RWPE1 (cell line): Measurements from ENCODE around the gene ABCC11.

Experiments used
- CTCF ChIA-PET: fragments of 350-600 bp; sonication (Branson Sonifier 250); formaldehyde crosslinking; extraction: SDS; loops from one replicate; lab custom pipeline; 2021; lab: Yijun Ruan, JAX
- POLR2A ChIA-PET: fragments of 400-600 bp; formaldehyde crosslinking; extraction: SDS; loops from one replicate; lab custom pipeline; 2020; ENCODE audit warnings: antibody characterized with exemption; ENCODE audit not compliant: low non-redundant PET; lab: Yijun Ruan, JAX
- DNase-seq: peaks from one replicate; pipeline ENCODE4 v3.0.0; 2012; ENCODE audit warnings: low spot score
- H3K27ac ChIP-seq: fragments of 450-650 bp; 2 replicates; pipeline ENCODE4 v1.5.1; 2017
- TF ChIP-seq, protein P1 (sequence below): fragments of 450-650 bp; conservative IDR thresholded peaks from 2 replicates; pipeline ENCODE4 v1.5.1; 2017; ENCODE audit warnings: low read depth, mild to moderate bottlenecking

Gene ABCC11

DNA sequence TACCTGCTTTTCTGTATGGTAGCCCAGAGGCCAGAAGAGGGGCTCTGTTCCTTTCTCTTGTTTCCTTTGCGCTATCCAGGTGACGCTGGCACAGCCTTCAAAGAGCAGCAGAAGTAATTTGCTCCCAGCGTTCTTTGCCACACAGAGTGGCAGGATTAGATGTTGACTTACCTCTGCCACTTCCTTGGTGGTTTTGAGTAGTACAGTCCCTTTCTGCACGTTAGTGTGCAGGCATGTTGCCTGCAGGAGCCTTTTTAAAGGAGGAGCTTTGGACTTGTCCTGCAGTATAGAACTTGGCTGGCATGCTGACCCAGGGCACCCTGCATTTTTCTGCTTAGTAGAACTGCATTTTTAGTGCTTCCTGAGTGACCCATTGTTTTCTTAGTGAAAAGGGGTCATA, at the start of gene ABCC11:
Gene ABCC11 (minus strand): TSS at position 229 of the 400 bp plus-strand sequence. CDS start 15,618 bp downstream, outside the sequence.
- H3K27ac ChIP-seq, result no peak within 1 kb of the TSS
- POLR2A ChIA-PET, result no interaction called here
- CTCF ChIA-PET, result interaction anchor here (0.6 to 0.7 kb wide), 2 partner anchors 170 to 376 kb away, joined by 3 to 4 read pairs; no protein-coding TSS in a partner anchor
- no peak for DNase-seq
- TF ChIP-seq, protein P1, sequence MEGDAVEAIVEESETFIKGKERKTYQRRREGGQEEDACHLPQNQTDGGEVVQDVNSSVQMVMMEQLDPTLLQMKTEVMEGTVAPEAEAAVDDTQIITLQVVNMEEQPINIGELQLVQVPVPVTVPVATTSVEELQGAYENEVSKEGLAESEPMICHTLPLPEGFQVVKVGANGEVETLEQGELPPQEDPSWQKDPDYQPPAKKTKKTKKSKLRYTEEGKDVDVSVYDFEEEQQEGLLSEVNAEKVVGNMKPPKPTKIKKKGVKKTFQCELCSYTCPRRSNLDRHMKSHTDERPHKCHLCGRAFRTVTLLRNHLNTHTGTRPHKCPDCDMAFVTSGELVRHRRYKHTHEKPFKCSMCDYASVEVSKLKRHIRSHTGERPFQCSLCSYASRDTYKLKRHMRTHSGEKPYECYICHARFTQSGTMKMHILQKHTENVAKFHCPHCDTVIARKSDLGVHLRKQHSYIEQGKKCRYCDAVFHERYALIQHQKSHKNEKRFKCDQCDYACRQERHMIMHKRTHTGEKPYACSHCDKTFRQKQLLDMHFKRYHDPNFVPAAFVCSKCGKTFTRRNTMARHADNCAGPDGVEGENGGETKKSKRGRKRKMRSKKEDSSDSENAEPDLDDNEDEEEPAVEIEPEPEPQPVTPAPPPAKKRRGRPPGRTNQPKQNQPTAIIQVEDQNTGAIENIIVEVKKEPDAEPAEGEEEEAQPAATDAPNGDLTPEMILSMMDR, result no peak

DNA sequence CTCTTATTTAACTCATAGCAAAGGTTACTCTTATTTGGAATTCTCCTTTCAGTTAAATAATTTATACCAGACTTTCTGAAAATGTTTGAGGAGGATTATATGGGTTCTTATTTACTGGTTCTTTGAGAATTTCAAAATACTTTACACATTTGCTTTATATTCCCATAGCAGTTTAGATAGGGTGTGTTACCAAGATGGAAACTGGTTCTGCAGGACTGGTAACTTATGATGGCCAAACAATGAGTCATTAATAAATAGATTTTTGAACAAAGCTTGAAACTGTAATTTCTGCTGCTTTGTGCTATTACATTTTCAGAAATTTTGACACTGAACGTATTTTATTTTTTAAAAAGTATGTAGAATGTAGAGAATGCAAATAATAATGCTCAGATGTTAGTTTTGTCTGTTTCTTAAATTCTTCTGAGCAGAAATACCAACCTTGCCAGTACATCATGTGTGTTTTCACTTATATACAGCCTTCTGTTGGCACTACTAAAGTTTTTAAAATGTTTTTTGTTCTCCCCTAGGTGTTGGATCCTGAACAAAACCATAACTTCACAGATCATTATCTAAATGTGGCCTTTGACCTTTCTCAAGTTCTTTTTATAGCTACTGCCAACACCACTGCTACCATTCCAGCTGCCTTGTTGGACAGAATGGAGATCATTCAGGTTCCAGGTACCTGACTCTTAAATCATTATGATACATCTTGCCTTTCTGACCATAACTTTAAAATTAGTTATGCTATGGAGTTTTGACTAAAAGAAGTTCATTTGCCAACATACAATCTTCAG, 48.3 kb upstream of the ABCC11 start:
- ChIA-PET CTCF (no interaction called here), POLR2A (no interaction called here)
- TF ChIP-seq, protein P1, result no peak
- DNase-seq, result peak; percentile 70
- no peak overlapping the region for H3K27ac ChIP-seq

DNA sequence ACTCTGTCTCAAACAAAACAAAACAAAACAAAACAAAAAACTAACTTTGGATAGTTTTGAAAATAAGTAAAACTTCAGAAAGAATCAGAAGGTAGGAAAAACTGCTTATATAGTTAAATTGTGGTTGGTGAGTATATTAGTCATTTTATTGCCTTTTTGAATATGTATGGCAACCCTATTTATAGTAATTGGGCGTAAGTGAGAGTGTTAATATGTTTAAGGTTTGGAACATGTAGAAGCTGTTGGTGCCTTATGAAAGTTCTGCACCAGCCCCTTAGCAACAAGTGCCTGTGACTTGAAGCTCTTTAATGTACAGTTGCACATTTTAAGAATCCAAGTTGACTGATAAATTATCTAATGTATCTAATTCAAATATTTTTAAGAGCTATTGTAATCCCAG, 47.4 kb upstream of the ABCC11 start:
- H3K27ac ChIP-seq, result no peak overlapping the region
- CTCF ChIA-PET, result no interaction called here
- no peak for DNase-seq
- POLR2A ChIA-PET, result no interaction called here
- TF ChIP-seq, protein P1, result no peak

DNA sequence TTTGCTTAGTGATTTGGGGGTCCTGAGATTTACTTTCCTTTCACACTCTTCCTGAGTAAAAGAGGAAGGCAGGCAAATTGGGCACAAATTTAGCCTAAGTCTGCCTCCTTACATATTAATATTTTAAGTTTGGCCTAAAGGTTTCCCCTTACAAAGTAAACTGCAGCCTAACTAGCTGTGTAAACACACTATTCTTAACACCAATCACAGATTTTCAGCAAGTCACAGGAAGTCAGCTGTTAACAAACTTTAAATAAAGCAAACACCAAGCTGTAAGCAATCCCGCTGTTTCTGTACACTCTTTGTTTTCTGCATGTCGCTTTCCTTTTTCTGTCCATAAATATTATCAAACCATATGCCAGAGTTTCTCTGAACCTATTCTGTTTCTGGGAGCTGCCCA, 45.1 kb upstream of the ABCC11 start:
- ChIA-PET POLR2A (no interaction called here), CTCF (interaction anchor here (1.4 kb wide), 1 partner anchor 330 kb away, joined by 4 read pairs; no protein-coding TSS in a partner anchor)
- no peak overlapping the region for H3K27ac ChIP-seq
- DNase-seq, result no peak
- TF ChIP-seq, protein P1, result no peak

DNA sequence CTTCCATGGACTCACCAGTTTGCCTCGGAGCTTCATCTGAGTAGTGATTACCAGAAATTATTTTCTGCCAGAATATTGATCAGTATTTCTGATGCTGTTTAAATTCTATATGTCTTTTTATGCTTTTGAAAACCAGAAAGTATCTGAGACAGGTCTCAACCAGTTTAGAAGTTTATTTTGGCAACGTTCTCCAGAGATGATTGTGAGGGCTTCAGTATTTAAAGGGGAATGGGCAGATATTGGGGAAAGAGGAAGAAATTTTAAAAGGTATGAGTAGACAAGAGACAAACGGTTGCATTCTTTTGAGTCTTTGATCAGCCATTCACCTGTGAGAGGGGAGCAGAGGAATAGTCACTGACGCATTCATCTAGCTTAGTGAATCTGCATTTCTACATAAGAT, 44.4 kb upstream of the ABCC11 start:
- no peak for DNase-seq
- ChIA-PET POLR2A (no interaction called here), CTCF (interaction anchor here (1.4 kb wide), 1 partner anchor 331 kb away, joined by 4 read pairs; no protein-coding TSS in a partner anchor)
- TF ChIP-seq, protein P1, result no peak
- no peak overlapping the region for H3K27ac ChIP-seq

DNA sequence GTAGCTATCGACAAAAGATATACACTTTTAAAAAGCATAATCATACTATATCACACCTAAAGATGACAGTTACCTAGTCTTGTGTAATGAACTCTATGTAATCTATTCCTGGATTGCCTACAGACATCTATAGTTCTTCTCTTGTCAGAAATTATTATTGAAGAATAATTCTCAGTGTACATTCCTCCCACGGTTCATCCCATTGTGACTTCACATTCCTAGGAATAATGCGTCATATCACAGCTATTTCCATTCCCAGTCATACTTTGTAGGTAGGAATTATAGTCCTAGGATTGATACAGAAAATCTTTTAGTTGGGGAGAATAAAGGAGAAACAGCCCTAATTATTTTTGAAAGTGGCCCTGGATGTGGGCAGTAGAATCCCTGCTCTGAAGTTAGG, 44.0 kb upstream of the ABCC11 start:
- POLR2A ChIA-PET, result no interaction called here
- TF ChIP-seq, protein P1, result no peak
- CTCF ChIA-PET, result no interaction called here
- no peak overlapping the region for H3K27ac ChIP-seq
- peak; percentile 74 for DNase-seq
